ENCODE results near the gene BHLHA15.

Gene BHLHA15

GRCh38 chr7:98189559-98189958, 21.7 kb upstream of the BHLHA15 start:
- DNase-seq: peak; percentile 13

DNA sequence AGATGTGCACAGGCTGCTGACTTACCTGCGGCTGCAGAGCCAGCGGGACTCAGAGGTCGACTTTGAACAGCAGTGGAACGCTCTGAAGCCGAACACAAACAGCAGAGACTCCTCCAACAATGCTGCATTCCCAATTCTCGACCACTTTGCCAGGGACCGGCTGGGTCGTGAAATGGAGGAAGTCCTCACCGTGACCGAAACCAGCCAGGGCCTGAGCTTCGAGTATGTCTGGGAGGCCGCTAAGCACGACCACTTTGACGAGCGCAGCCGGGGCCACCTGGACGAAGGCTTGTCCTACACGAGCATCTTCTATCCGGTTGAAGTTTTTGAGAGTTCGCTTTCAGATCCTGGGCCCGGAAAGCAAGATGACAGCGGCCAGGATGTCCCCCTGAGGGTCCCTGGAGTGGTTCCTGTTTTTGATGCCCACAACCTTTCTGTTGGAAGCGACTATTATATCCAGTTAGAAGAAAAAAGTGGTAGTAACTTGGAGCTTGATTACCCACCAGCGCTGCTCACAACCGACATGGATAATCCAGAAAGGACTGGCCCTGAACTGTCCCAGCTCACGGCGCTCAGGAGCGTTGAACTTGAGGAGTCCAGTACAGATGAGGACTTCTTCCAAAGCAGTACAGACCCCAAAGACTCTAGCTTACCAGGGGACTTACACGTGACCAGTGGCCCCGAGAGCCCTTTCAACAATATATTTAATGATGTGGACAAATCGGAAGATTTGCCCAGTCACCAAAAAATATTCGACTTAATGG, 19.4 kb upstream of the BHLHA15 start:
- DNase-seq: peak; percentile 32

DNA sequence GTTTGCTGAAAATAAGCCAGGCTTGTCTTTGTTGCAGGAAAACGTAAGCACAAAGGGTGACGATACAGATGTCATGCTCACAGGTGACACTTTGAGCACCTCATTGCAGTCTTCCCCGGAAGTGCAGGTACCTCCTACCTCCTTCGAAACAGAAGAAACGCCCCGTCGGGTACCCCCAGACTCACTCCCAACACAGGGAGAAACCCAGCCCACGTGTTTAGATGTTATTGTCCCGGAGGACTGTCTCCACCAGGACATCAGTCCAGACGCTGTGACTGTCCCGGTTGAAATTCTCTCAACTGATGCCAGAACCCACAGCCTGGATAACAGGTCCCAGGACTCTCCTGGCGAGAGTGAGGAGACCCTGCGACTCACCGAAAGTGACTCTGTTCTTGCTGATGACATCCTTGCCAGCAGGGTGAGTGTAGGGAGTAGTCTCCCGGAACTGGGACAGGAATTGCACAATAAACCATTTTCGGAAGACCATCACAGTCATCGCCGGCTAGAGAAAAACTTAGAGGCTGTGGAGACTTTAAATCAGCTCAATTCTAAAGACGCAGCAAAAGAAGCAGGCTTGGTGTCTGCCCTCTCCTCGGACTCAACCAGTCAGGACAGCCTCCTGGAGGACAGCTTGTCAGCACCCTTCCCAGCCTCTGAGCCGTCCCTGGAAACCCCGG, 18.3 kb upstream of the BHLHA15 start:
- peak; percentile 43 for DNase-seq

GRCh38 chr7:98193474-98194180, 17.6 kb upstream of the BHLHA15 start:
- DNase-seq: peak; percentile 42

- DNase-seq: peak; percentile 26
Observed at GRCh38 chr7:98194186-98194585, 17.1 kb upstream of the BHLHA15 start.

GRCh38 chr7:98194672-98195457, 16.4 kb upstream of the BHLHA15 start:
- peak; percentile 24 for DNase-seq

DNA sequence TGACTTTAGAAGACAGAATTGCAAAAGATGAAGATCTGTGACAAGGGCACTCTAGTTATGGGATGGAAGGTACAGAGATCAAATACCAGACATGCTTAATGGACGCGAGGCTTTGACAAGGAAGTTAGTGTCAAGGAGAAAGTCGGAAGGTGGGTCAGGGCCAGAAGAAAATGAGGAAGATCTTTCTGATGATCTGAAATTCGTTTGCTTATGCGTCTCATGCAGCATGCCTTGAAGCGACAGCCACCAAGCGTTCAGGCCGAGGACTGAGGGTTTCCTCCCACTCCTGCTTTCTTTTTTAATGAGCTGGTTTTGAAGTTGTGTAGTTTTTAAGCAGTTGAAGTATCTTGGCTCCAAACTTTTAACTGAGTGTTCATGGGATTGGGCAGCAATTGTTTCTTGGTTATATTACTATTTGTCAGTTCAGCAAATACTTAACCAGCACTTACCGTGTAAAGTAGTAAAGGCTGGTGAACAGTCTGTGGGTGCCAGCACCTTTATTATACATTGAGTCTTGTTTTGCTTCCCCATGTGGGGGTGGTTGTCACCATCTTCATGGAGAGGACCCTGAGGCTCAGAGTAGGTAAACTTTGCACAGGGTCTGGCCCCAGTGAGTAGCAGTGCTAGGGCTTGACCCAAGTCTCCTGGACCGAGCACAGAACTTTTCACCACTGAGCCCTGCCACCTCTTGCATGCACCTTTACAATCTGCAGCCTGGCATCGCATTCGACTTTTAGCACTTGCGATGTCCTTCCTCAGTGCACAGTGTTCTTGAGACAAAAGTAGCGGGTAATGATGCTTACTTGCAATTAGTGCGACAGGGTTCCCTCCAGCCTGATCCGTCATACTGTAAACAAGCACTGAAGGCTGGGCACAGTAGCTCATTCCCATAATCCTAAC, 14.3 kb upstream of the BHLHA15 start:
- peak; percentile 38 for DNase-seq

- no peak for DNase-seq
Observed at GRCh38 chr7:98199131-98199530, 12.1 kb upstream of the BHLHA15 start.

GRCh38 chr7:98200364-98200763, 10.9 kb upstream of the BHLHA15 start:
- peak; percentile 58 for DNase-seq

DNA sequence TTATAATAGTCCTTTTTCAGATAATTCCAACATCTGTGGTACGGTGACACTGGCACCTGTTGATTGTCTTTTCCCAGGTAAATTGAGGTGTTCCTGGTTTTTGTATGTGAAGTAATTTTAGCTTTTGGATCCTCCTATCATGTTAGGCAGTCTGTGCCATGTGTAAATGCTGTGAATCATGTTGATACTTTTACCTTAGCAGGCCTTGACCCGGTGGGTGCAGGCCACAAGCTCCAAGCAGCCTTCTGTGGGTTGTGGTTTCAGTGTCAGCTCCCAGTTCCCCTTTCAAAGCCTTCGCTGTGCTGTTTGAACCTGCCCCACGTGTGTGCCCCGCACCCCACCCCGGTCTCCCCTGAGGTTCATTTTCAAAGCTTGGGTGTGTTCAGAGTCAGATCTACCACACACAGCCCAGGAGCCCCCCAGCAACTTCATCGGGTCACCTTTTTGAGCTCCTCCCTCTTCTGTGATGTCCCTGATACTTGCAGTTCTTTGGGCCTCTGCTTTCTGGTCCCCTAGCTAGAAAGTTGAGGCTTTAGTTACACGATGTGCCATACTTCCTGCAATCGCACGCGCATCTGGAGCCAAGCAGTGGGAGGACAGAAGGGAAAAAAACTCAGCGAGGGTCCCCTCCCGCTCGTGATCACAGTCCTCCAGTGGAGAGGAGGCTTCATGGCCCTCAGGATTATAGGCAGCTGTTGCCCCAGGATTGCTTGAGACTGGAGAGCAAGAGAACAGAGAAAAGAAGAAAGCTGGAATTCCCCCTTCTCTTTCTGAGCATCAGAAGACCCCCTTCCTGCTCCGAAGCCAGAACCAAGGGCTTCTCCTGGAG, 8.7 kb upstream of the BHLHA15 start:
- peak; percentile 84 for DNase-seq

GRCh38 chr7:98203261-98203963, 7.8 kb upstream of the BHLHA15 start:
- no peak for DNase-seq

- DNase-seq: peak; percentile 54
Observed at GRCh38 chr7:98203964-98204605, 7.2 kb upstream of the BHLHA15 start.

DNA sequence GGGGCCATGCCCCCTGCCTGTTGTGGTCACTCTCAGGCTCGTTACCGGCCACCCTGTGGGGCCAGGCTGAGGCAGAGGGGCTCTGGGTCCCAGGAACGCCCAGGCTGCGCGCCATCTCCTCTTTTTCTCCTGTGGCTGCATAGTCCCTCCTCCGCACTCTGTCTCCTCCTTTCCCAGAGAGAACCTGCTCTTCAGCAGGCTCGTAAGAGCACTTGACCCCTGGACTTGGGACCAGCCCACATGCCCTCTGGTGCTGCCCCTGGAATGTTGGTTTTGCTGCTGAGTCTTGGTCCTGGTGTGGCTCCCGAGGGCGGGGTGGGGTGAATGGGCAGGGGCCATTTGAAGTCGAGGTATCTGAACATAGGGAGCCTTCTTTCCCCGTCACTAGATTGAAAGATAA, 6.6 kb upstream of the BHLHA15 start:
- DNase-seq: peak; percentile 49

DNA sequence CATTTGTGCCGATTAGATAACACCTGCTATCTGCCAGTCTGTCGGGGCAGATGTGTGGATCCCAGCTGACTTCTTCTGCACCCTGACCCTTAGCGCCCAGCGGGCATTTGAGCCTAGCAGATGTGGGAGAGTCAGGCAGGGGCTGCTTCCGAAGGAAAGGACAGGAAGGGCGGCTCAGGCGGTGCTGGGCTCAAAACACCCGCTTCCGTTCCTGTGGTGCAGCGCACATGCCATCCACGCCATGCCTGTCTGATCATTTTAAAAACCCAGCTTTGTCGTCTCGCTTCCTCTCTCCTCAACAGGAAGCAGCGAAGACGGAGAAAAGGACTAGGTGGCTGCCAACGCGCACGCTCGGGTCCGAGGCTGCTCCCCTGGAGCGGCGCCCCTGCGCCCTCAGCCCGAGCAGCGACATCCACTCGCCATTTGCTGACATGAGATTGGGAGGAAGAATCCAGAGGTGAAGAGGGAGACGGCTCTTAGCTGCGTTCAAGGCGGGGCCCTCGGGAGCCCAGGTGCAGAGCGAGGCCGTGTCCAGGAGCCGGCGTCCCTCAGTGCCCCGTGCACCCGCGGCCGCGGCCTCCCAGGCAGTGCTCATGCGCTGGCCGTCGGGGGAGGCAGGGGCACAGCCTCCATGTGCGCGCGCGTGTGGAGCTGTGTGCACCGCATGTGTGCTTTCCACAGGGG, 5.9 kb upstream of the BHLHA15 start:
- peak; percentile 53 for DNase-seq

GRCh38 chr7:98206451-98207330, 4.5 kb upstream of the BHLHA15 start:
- DNase-seq: peak; percentile 41

GRCh38 chr7:98209166-98209920, 1.9 kb upstream of the BHLHA15 start:
- DNase-seq: no peak

DNA sequence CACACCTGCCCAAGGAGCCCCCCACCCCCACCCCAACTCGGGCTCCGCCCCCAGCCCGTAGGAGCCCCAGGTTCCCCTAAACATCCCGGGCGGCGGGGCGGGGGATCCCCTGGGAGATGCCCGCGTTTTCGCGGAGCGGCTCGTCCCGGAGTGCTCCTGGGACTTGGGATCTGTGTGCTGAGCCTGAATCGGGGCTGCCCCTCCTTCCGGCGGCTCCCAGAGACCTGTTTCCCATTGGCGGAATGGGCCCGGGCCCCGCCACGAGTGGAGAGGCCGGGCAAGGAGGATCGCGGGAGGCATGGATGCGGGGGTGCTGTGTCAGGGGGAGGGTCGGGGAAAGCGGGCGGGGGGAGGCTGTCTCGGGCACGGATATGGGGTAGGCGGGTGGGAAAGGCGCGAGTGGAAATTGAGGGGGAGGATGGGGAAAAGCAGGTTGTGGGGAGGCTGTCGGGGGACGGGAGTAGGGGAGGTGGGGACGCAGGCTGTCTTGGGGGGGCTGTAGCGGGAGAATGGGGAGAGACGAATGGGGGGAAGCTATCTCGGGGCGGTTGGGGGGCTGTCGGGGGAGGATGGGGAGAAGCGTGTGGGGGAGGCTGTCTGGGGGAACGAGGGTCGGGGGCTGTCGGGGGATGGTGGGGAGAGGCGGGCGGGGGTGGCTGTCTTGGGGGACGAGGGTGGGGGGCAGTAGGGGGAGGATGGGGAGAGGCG, 572 bp upstream of the BHLHA15 start:
- DNase-seq: no peak
